22Rv1 (cell line): ENCODE data around the gene EFCAB14.

Source experiments
- ZFX ChIP-seq: fragments of 450-650 bp; IDR thresholded peaks from 2 replicates; pipeline ENCODE4 v1.6.1; 2017; ENCODE audit warnings: antibody characterized with exemption, borderline replicate concordance
- TF ChIP-seq, protein P1 (sequence below): fragments of 450-650 bp; IDR thresholded peaks from 2 replicates; pipeline ENCODE4 v1.5.1; 2017; ENCODE audit warnings: mild to moderate bottlenecking

DNA sequence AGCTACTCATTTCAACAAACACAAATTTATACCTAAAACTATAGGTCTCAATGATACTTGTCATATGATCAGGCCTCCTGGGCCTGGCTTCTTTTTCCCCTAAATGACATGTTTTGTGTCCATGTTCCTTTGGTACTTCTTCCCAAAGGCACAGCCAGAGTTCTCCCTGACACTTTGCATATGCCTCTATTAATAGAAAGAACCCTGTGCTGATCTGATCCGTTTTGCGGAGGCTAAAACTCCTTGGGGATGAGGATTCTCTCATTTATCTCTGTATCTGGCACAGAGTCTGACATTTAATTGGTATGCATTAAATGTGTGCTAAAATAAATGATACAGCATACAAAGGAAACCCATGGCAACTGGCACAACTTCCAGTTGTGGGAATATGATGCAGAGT is 62.3 kb downstream of the EFCAB14 start:
- TF ChIP-seq, protein P1, sequence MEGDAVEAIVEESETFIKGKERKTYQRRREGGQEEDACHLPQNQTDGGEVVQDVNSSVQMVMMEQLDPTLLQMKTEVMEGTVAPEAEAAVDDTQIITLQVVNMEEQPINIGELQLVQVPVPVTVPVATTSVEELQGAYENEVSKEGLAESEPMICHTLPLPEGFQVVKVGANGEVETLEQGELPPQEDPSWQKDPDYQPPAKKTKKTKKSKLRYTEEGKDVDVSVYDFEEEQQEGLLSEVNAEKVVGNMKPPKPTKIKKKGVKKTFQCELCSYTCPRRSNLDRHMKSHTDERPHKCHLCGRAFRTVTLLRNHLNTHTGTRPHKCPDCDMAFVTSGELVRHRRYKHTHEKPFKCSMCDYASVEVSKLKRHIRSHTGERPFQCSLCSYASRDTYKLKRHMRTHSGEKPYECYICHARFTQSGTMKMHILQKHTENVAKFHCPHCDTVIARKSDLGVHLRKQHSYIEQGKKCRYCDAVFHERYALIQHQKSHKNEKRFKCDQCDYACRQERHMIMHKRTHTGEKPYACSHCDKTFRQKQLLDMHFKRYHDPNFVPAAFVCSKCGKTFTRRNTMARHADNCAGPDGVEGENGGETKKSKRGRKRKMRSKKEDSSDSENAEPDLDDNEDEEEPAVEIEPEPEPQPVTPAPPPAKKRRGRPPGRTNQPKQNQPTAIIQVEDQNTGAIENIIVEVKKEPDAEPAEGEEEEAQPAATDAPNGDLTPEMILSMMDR: no peak
- TF ChIP-seq ZFX: no peak
